SKM-1 treated with dmso at 0.1 percent for 144 hours (cell line): ENCODE data around the gene FEM1C.
"Not testable (repeated sequence)": the region's sequence is repeated elsewhere in the genome, so short reads cannot be mapped to it uniquely, and the experiment has no call there.

ENCODE experiments used
- DNase-seq: peaks from one replicate; lab custom pipeline; 2025; ENCODE audit not compliant: unreplicated experiment; lab: John Stamatoyannopoulos, UW

Gene FEM1C

DNA sequence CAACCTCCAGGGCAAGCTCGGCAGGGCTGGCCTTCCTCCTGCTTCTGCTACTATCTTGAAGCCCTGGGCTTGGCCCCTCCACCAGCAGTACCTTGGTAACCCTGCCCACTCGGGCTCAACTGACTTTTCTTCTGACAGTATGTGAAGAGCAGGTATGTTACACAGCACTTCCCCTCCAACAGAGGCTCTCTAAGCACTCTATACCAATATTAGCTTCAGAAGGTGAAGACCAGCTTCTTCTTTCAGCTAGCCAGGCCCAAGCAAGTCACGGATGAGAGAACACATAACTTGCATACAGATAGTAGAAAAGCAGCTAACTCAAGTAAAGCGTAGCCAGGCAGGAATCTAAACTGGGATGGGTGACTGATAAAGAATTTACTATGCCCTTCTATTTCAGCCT lies 64.3 kb downstream of the FEM1C start:
- DNase-seq = no peak

DNA sequence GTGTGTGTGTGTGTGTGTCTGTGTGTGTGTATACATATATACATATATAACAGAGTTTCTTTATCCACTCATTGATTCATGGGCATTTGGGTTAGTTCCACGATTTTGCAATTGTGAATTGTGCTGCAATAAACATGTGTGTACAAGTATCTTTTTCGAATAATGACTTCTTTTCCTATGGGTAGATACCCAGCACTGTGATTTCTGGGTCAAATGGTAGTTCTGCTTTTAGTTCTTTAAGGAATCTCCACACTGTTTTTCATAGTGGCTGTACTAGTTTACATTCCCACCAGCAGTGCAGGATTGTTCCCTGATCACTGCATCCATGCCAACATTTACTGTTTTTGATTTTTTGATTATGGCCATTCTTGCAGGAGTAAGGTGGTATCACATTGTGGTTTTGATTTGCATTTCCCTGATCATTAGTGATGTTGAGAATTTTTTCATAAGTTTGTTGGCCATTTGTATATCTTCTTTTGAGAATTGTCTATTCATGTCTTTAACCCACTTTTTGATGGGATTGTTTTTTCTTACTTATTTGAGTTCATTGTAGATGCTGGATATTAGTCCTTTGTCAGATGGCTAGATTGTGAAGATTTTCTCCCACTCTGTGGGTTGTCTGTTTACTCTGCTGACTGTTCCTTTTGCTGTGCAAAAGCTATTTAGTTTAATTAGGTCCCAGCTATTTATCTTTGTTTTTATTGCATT lies 65.3 kb downstream of the FEM1C start:
- not testable (repeated sequence) for DNase-seq

DNA sequence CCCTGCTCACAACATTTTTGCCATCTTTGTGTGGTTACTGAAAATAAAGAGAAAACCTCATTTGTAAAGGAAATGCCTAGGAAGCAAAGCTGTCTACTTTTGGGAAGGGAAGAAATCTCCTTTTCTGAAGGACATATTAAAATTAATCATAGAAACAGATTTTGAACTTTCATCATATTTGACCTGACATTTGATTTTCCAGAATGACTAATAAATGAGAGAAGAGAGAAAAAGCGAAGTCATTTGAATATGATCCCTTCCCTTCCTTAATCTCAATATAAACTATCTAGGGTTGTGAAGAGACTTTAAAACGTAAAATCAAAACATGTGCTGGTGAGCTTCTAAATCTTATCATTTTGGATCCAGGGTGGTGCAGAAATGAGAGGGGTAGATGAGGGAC lies 66.3 kb downstream of the FEM1C start:
- no peak for DNase-seq

GRCh38 chr5:115477581-115477980 lies 67.0 kb downstream of the FEM1C start:
- no peak for DNase-seq

DNA sequence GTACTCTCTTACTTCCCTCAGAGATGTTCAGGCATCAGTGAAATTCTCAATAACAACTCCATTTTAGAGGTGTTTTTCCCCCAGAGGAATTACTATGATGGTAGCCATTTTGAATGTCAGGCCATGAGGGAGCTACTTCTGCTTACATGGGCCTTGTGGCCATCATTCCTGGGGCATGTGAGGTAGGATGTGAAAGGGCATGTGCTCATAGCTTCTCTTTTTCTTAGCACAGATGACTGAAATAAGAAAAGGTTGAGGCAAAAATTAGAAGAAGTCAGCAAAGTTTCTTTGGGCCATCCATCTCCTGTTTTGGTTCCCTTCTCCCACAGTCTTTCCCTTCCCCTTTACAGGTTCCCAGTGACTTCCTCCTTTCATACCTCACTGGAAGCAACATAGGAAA lies 68.8 kb downstream of the FEM1C start:
- DNase-seq = no peak

DNA sequence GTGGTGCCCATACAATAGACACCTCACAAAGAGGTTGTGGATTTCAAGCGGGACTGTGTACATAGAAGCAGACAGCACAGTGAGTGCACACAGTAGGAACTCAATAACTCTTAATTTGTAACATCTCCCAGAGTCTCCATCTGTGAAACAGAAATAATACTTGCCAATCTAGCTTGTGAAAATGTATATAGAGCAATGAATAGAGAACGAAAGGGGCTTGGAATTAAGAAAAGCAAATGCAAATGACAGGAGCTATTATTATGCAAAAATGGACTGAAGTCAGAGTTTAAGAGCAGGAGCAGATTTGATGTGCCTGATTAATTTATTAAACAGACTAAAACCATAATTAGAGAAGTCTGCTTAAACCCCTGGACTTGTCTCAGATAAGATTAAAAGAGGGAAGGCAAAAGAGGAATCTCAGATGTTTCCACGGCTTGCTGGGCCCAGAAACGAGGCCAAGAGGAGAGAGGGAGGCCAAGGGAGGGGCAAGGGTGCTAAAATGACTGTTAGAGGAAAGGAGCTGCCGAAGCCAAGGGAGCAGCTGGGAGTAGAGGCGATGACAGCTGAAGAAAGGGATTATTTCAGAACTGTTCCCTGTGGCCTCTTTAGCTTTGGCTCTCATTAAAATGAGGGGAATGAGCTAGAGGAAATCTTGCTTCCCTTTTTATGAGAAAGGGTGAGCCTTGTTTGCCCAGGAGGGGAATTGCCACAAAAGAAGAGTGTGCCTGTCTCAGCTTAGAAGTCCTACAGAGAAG lies 72.1 kb downstream of the FEM1C start:
- DNase-seq = peak; percentile 40

DNA sequence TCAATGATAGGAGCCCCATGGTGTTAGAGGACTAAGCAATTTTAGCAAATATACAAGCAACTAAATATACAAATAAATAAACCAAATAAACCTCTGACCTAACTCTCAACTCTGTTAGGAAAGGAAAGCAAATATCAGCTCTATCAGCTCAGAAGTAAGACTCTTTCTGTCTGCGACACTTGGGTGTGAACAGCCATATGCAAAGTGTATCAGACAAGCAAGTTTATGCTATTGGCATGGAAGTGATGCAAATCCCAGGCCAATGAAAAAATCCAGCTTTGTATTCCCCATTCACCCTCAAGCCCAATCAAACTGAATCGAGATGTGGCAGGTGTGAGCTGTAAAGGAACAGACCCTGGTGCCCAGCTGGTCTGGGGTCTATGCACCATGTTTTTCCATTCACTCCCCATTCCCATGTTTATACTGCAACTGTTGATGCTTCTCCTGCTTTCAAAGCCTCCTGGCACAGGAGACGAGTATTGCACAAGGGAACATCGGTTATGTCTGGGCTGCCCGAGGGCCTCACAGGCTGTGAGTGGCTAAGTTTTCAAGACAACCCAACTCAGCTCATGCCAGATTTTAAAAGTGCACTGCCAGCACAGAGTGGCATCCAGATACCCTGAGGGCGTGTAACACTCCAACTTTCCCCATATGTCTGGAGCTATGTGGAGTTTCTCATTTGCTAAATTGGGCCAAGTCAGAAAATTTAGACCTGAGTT lies 73.1 kb downstream of the FEM1C start:
- no peak for DNase-seq

DNA sequence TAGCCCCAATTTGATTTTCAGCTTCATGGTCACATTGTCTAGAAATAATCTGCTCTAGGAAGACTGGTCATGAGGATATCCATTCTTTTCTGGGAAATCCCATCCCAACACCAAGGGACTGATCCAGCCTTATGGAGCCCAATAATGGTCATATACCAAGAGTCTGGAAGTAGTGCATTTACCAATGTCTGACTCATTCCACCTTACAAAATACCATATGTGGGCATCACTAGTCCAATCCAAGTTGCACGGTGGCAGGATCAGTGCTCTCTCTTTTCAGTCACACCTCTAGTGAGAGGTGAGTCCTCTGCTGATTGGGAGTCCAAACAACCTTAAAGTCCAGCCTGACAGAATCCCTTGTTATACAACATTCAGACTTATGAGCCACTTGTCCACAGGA lies 73.7 kb downstream of the FEM1C start:
- DNase-seq = no peak
